GM12873 (cell line): ENCODE measurements around the gene MRPL12.

Experiments
- TF ChIP-seq, protein P1 (sequence below): IDR thresholded peaks from 2 replicates; pipeline ENCODE4 v1.5.1; 2012; ENCODE audit warnings: low read depth, mild to moderate bottlenecking, moderate library complexity, low read length, control low read depth; ENCODE audit not compliant: insufficient read depth; ENCODE audit errors: missing control alignments

MRPL12 gene

DNA sequence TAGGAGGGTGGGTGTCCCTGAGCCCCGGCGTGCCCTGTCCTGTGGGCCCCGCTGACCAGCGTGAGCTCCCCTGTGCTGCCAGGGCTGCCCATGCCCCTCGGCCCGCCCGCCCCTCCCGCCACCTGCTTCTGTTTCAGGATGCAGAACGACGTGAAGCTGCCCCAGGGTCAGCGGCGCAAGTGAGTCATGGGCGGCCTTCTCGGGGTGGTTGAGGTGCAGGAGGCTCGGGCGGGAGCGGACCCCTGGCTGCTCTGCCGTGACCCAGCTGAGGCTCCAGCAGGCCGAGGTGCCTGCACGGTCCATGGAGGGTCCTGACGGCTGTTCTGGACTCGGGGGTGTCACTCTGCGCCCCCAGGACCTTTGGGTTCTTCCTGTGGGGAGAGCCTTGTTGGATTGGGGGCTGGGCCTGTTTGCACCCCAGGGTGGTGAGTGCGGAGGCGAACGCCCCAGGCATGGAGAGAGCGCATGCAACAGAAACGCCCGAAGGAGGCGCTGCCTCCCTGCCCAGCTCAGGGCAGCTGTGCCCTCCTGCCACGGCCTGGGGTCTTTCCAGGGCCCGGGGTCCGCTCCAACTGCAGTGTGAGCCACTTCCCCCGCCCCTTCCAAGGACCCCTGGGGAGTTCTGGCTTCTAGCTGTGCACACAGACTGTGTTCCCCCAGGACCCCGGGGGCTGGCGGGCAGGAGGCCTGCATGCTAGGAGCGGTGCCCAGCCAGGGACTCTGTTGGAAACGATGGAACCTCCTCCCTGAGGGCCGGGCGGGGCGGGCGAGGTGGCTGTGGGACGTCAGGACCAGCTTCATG, 12.9 kb downstream of the MRPL12 start:
- TF ChIP-seq, protein P1, sequence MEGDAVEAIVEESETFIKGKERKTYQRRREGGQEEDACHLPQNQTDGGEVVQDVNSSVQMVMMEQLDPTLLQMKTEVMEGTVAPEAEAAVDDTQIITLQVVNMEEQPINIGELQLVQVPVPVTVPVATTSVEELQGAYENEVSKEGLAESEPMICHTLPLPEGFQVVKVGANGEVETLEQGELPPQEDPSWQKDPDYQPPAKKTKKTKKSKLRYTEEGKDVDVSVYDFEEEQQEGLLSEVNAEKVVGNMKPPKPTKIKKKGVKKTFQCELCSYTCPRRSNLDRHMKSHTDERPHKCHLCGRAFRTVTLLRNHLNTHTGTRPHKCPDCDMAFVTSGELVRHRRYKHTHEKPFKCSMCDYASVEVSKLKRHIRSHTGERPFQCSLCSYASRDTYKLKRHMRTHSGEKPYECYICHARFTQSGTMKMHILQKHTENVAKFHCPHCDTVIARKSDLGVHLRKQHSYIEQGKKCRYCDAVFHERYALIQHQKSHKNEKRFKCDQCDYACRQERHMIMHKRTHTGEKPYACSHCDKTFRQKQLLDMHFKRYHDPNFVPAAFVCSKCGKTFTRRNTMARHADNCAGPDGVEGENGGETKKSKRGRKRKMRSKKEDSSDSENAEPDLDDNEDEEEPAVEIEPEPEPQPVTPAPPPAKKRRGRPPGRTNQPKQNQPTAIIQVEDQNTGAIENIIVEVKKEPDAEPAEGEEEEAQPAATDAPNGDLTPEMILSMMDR = no peak

DNA sequence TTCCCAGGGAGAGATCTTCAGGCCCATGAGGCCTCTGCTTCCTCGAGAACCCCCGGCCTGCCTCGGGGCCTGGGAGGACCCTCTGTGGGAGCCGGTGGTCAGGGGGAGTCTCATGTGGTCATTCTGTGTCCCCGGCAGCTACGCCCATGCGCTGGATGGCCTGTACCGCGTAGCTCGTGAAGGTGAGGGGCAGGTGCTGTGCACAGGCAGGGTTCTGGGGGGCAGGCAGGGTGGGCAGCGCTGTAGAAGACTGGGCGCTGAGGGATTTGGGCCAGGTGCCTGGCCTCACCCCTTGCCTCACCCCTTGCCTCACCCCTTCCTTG, 13.5 kb downstream of the MRPL12 start:
- TF ChIP-seq, protein P1 = no peak

DNA sequence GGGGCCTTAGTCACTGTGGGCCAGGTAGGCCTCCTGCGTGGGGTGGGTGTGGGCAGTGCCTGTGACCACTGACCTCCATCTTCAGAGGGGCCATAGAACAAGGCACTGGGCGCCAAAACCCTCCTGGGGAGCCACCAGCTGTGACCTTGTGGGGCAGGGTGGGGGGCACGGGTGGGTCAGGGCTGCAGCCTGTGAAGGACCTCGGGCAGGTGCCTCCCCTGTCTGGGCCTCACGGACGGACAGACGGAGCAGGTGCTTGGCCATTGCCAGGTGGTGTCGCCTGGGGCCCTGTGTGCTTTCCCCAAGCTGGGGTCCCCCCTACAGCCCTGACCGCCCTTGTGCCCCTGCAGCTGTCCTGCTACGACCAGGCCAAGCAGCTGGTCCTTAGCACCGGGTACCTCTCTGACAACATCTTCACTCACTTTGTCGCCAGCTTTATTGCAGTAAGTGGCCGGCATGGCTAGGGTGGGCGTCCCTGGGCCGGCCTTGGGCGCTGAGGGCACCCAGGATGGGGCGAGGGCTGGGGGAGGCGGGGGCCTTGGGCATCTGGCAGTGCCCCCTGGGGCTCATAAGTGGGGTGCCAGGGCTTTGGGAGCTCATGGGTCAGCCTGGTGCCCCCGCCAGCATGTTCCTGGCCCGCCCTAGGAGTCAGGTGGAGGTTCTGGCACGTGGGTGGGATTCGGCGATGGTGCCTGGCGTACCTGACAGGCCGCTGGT, 14.0 kb downstream of the MRPL12 start:
- TF ChIP-seq, protein P1 = no peak

DNA sequence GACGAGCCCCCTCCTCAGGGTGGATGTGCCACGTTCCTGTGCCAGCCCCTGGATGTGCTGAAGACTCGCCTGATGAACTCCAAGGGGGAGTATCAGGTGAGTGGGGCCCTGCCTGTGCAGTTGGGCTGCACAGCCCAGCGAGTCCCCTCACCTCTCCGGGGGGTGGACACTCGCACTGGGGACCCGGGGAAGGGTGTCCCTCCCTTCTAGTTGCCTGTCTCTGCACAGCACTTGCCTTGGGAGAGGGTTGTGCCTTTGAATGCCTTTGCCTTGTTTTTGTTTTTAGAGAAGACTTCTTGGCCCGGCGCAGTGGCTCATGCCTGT, 14.6 kb downstream of the MRPL12 start:
- TF ChIP-seq, protein P1 = no peak

DNA sequence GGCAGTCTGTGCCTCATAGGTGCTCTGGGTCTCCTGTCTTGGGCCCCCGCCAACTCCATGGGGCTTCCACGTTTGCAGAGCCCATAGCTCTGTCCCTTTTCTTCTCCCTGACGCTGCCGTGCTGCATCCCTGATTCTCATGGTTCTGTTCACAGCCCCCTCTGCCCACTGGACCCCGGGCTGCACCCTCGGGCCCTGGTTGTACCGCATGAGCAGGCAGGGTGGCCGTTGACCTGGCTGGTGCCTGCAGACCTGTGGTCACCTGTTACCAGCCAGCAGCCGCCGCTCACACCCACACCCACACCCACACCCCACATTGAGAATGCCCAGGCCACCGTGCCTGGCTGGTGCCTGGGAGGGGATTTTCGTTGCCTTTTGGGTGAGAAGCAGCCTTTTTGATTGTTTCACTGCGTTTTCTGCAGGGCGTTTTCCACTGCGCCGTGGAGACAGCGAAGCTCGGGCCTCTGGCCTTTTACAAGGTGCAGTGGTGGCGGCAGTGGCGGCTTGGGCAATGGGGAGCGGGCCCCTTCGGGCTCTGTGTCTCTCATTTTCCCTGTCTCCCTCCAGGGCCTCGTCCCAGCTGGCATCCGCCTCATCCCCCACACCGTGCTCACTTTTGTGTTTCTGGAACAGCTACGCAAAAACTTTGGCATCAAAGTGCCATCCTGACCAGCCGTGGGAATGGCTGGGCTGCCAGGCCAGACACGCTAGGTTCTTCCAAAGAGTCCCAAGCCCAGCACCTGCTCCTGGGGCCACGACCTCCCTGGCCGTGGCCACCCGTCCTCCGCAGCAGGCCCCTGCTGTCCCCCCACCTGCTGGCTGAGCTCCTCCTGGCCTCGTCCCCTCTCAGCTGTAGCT, 16.5 kb downstream of the MRPL12 start:
- TF ChIP-seq, protein P1 = no peak

DNA sequence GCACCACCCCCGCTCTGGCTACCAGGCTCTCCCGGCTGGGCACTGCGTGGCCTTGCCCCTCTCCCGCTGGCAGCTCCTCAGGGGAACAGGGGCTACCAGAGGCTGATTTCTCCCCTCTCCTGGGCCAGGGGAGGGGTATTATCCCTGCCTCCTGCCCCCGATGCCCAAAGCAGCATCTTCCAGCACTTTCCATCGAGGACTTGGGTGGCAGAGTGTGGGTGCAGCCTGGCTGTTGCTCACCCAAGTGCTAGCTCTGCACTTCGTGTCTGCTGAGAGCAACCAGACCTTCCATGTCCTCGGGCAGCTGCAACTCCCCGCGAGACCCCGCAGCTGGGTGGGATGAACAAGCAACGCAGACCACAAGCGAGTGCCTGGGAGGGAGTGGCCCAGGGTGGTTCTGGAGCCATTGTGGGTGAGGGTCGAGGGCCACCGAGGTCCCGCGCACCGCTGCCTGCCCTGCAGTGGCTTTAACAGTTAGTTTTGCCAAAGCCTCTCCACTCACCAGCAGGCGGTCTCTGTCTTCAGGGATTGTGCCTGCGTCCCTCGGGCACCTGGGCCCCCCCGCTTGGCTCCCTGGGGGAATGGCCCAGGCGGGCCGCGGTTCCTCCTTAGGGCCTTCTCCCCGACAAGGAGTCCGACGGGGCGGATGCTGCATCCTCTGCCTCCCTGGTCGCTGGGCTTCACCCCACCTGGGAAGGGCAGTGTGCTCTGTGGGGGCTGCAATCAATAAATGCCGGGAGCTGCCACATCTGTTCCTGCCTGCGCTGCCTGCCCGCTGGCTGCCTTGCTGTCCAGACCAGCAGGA, 17.3 kb downstream of the MRPL12 start:
- TF ChIP-seq, protein P1 = no peak
